Upper lobe of right lung (tissue), 1 donor: ENCODE results near the gene IL18R1. TPM values are rescaled to one million over a fixed set of nuclear protein-coding genes. Genes with fewer than 3 reads are reported as not detected.
A peak's percentile ranks its signal among the peaks of the same experiment; 100 is the strongest.

Experiments used
- ATAC-seq: fragments of 200-7000 bp; cut with Tn5 transposase; one replicate; pipeline ENCODE4 v1.9.1; 2020; ENCODE audit warnings: mild to moderate bottlenecking, moderate library complexity
- DNase-seq: peaks from one replicate; pipeline ENCODE4 v3.0.0-alpha.2; 2020
- H3K27ac ChIP-seq: fragments of 200-600 bp; one replicate; pipeline ENCODE4 v1.8.0; 2022
- H3K27me3 ChIP-seq: fragments of 200-600 bp; one replicate; pipeline ENCODE4 v1.8.0; 2022; ENCODE audit warnings: mild to moderate bottlenecking
- H3K36me3 ChIP-seq: fragments of 200-600 bp; one replicate; pipeline ENCODE4 v1.8.0; 2022
- H3K4me1 ChIP-seq: fragments of 200-600 bp; one replicate; pipeline ENCODE4 v1.8.0; 2022
- H3K4me3 ChIP-seq: fragments of 200-600 bp; one replicate; pipeline ENCODE4 v1.8.0; 2022; ENCODE audit warnings: mild to moderate bottlenecking
- H3K9me3 ChIP-seq: fragments of 200-600 bp; one replicate; pipeline ENCODE4 v1.8.0; 2022
- CTCF ChIP-seq: fragments of 200-600 bp; IDR thresholded peaks from one replicate; pipeline ENCODE4 v1.8.0; 2022; ENCODE audit warnings: antibody characterized with exemption
- intact Hi-C: fragments of 100-400 bp; cut with DNase I; formaldehyde crosslinking; loops from one replicate; pipeline ENCODE4 v1.11.0; 2022
- total RNA-seq: library from RNA; stranded (reverse); fragmentation: NEBNext Ultra II Directional; extraction: Animal tissue kit (Norgen Biotek cat#: 25700); gene quantifications from one replicate; pipeline ENCODE4 v1.2.1, GENCODE V29; 2021
- donor health status: DM: no; HTN: yes; CAD: no; lungs with severe emphysema.

Gene IL18R1
- total RNA-seq, 1 donor from 2014 or later = 26.5 TPM

- no peak for TF ChIP-seq CTCF
- intact Hi-C loops = no loop called here
- ATAC-seq (no peak), DNase-seq (no peak)
- no peak overlapping the region for H3K4me3 ChIP-seq
- H3K4me1 ChIP-seq = no peaks in the 10 kb centered on the region
- H3K36me3 ChIP-seq = no peaks in the 10 kb centered on the region
- no peaks in the 10 kb centered on the region for H3K27me3 ChIP-seq
- H3K9me3 ChIP-seq = no peaks in the 10 kb centered on the region
- no peak overlapping the region for H3K27ac ChIP-seq
Measured at GRCh38 chr2:102421890-102422759, 66.5 kb downstream of the IL18R1 start.

- Histone ChIP-seq H3K4me3 (no peak within 1 kb of the TSS), H3K27me3 (no peaks in the 10 kb centered on the region), H3K9me3 (no peaks in the 10 kb centered on the region), H3K27ac (no peak within 1 kb of the TSS), H3K36me3 (no peaks in the 10 kb centered on the region), H3K4me1 (no peaks in the 10 kb centered on the region)
- intact Hi-C loops = no loop called here
- TF ChIP-seq CTCF = no peak
- DNase-seq (no peak), ATAC-seq (no peak)
Measured at GRCh38 chr2:102422910-102423309, 67.3 kb downstream of the IL18R1 start, which contains the start of gene IL18RAP. IL18RAP (plus strand) TSS chr2:102423160; CDS start chr2:102423278, 118 bp downstream.

- no peak overlapping the region for H3K4me3 ChIP-seq
- H3K27ac ChIP-seq = no peak overlapping the region
- ATAC-seq = no peak
- no peaks in the 10 kb centered on the region for H3K27me3 ChIP-seq
- H3K9me3 ChIP-seq = no peaks in the 10 kb centered on the region
- TF ChIP-seq CTCF = no peak
- intact Hi-C loops = no loop called here
- H3K36me3 ChIP-seq = no peaks in the 10 kb centered on the region
- DNase-seq = no peak
- H3K4me1 ChIP-seq = no peaks in the 10 kb centered on the region
Measured at GRCh38 chr2:102423368-102423767, 67.8 kb downstream of the IL18R1 start.

- Histone ChIP-seq H3K27me3 (no peaks in the 10 kb centered on the region), H3K4me3 (no peak overlapping the region), H3K36me3 (no peaks in the 10 kb centered on the region), H3K4me1 (no peaks in the 10 kb centered on the region), H3K27ac (no peak overlapping the region), H3K9me3 (no peaks in the 10 kb centered on the region)
- DNase-seq (no peak), ATAC-seq (peak; percentile 48)
- intact Hi-C loops = no loop called here
- TF ChIP-seq CTCF = no peak
Measured at GRCh38 chr2:102424754-102425153, 69.2 kb downstream of the IL18R1 start.

GRCh38 chr2:102425441-102426132 is 70.0 kb downstream of the IL18R1 start:
- ATAC-seq (no peak), DNase-seq (no peak)
- Histone ChIP-seq H3K27me3 (no peaks in the 10 kb centered on the region), H3K27ac (no peak overlapping the region), H3K4me3 (no peak overlapping the region), H3K9me3 (no peaks in the 10 kb centered on the region), H3K36me3 (no peaks in the 10 kb centered on the region), H3K4me1 (no peaks in the 10 kb centered on the region)
- intact Hi-C loops = no loop called here
- no peak for TF ChIP-seq CTCF
